H9 (cell line): ENCODE results near the gene CFAP61. TPM values are rescaled to one million over a fixed set of nuclear protein-coding genes. Genes with fewer than 3 reads are reported as not detected.

Source experiments
- DNase-seq: peaks from one replicate; pipeline ENCODE4 v3.0.0-alpha.2; 2017
- H2AFZ ChIP-seq: one replicate; pipeline ENCODE4 v1.6.1; 2013; ENCODE audit warnings: mild to moderate bottlenecking, low read length, control low read depth, moderate library complexity
- H2AK5ac ChIP-seq: 2 replicates; pipeline ENCODE4 v1.6.1; 2013; ENCODE audit warnings: low read length, control low read depth, mixed read lengths; ENCODE audit not compliant: insufficient read length
- H2BK120ac ChIP-seq: one replicate; pipeline ENCODE4 v1.6.1; 2013; ENCODE audit warnings: low read depth, mild to moderate bottlenecking, low read length, control low read depth, inconsistent platforms; ENCODE audit not compliant: poor library complexity, severe bottlenecking
- H2BK12ac ChIP-seq: 2 replicates; pipeline ENCODE4 v1.6.1; 2013; ENCODE audit warnings: low read length, control low read depth, mixed read lengths, low read depth; ENCODE audit not compliant: insufficient read length
- H2BK15ac ChIP-seq: 2 replicates; pipeline ENCODE4 v1.6.1; 2013; ENCODE audit warnings: low read depth, low read length, control low read depth
- H2BK20ac ChIP-seq: one replicate; pipeline ENCODE4 v1.6.1; 2013; ENCODE audit warnings: low read depth, mild to moderate bottlenecking, low read length, control low read depth, inconsistent platforms; ENCODE audit not compliant: poor library complexity, severe bottlenecking
- H2BK5ac ChIP-seq: 2 replicates; pipeline ENCODE4 v1.6.1; 2013; ENCODE audit warnings: low read length, control low read depth, mixed read lengths; ENCODE audit not compliant: insufficient read length
- H3K14ac ChIP-seq: 2 replicates; pipeline ENCODE4 v1.6.1; 2013; ENCODE audit warnings: low read length, control low read depth; ENCODE audit not compliant: insufficient read depth
- H3K18ac ChIP-seq: 2 replicates; pipeline ENCODE4 v1.6.1; 2013; ENCODE audit warnings: low read depth, mild to moderate bottlenecking, mixed read lengths, low read length, control low read depth; ENCODE audit not compliant: insufficient read length
- H3K23ac ChIP-seq: 2 replicates; pipeline ENCODE4 v1.6.1; 2013; ENCODE audit warnings: low read length, control low read depth, mixed read lengths, low read depth; ENCODE audit not compliant: insufficient read length
- H3K23me2 ChIP-seq: 2 replicates; pipeline ENCODE4 v1.6.1; 2013; ENCODE audit warnings: low read depth, mild to moderate bottlenecking, mixed read lengths, low read length, control low read depth; ENCODE audit not compliant: insufficient read length, poor library complexity, severe bottlenecking
- H3K27ac ChIP-seq: 2 replicates; pipeline ENCODE4 v1.5.1; 2013; ENCODE audit warnings: low read length, control low read depth, mixed read lengths, low read depth; ENCODE audit not compliant: insufficient read length
- H3K27me3 ChIP-seq: 2 replicates; pipeline ENCODE4 v1.6.1; 2013; ENCODE audit warnings: low read length, control low read depth, inconsistent platforms; ENCODE audit not compliant: insufficient read depth
- H3K4ac ChIP-seq: 2 replicates; pipeline ENCODE4 v1.6.1; 2013; ENCODE audit warnings: low read depth, mild to moderate bottlenecking, control low read depth, inconsistent platforms, low read length, moderate library complexity
- H3K4me1 ChIP-seq: 2 replicates; pipeline ENCODE4 v1.6.1; 2013; ENCODE audit warnings: low read length, control low read depth, inconsistent platforms; ENCODE audit not compliant: insufficient read depth
- H3K4me2 ChIP-seq: 2 replicates; pipeline ENCODE4 v1.6.1; 2013; ENCODE audit warnings: low read length, control low read depth, mixed read lengths; ENCODE audit not compliant: insufficient read length, insufficient read depth
- H3K56ac ChIP-seq: 2 replicates; pipeline ENCODE4 v1.6.1; 2013; ENCODE audit warnings: low read depth, mild to moderate bottlenecking, mixed read lengths, low read length, control low read depth; ENCODE audit not compliant: insufficient read length
- H3K79me1 ChIP-seq: 2 replicates; pipeline ENCODE4 v1.6.1; 2013; ENCODE audit warnings: low read depth, mild to moderate bottlenecking, moderate library complexity, low read length, control low read depth, inconsistent platforms; ENCODE audit not compliant: insufficient read depth, poor library complexity, severe bottlenecking
- H3K79me2 ChIP-seq: 2 replicates; pipeline ENCODE4 v1.6.1; 2013; ENCODE audit warnings: low read length, control low read depth, inconsistent platforms; ENCODE audit not compliant: insufficient read depth
- H3K9ac ChIP-seq: 2 replicates; pipeline ENCODE4 v1.6.1; 2013; ENCODE audit warnings: low read length, control low read depth, mixed read lengths; ENCODE audit not compliant: insufficient read length; ENCODE audit errors: extremely low read depth
- H3K9me3 ChIP-seq: one replicate; pipeline ENCODE4 v1.6.1; 2013; ENCODE audit warnings: low read depth, low read length, inconsistent platforms; ENCODE audit not compliant: control insufficient read depth
- H3T11ph ChIP-seq: one replicate; pipeline ENCODE4 v1.6.1; 2013; ENCODE audit warnings: mild to moderate bottlenecking, low read length, control low read depth, inconsistent platforms
- H4K20me1 ChIP-seq: one replicate; pipeline ENCODE4 v1.6.1; 2013; ENCODE audit not compliant: control insufficient read depth, insufficient read length, insufficient read depth
- H4K5ac ChIP-seq: 2 replicates; pipeline ENCODE4 v1.6.1; 2013; ENCODE audit warnings: low read depth, mild to moderate bottlenecking, mixed read lengths, low read length, control low read depth; ENCODE audit not compliant: insufficient read length
- H4K8ac ChIP-seq: replicated peaks from 2 replicates; pipeline ENCODE4 v1.6.1; 2013; ENCODE audit warnings: low read length, control low read depth, mixed read lengths, low read depth; ENCODE audit not compliant: insufficient read length
- H4K91ac ChIP-seq: 2 replicates; pipeline ENCODE4 v1.6.1; 2013; ENCODE audit warnings: low read depth, mild to moderate bottlenecking, moderate library complexity, mixed read lengths, low read length, control low read depth; ENCODE audit not compliant: insufficient read length
- H3K27ac Mint-ChIP-seq, 3 experiments: 2 replicates in 2 of 3; 3 replicates in 1 of 3; pipeline ENCODE4 v1.8.0; 2020 to 2021; ENCODE audit warnings: mixed read lengths in 3 of 3, mild to moderate bottlenecking in 1 of 3, moderate library complexity in 1 of 3
- H3K27me3 Mint-ChIP-seq: 2 replicates; pipeline ENCODE4 v1.8.0; 2021; ENCODE audit warnings: low read depth, mild to moderate bottlenecking, moderate library complexity, mixed read lengths
- H3K36me3 Mint-ChIP-seq, 3 experiments: 2 replicates in 2 of 3; 3 replicates in 1 of 3; pipeline ENCODE4 v1.8.0; 2020 to 2021; ENCODE audit warnings: low read depth in 3 of 3, mixed read lengths in 3 of 3; ENCODE audit not compliant: insufficient read depth in 1 of 3
- H3K4me1 Mint-ChIP-seq, 2 experiments: 2 replicates each; pipeline ENCODE4 v1.8.0; 2020; ENCODE audit warnings: mixed read lengths in 2 of 2
- H3K4me3 Mint-ChIP-seq, 2 experiments: 2 replicates in 1 of 2; 3 replicates in 1 of 2; pipeline ENCODE4 v1.8.0; 2020 to 2021; ENCODE audit warnings: mild to moderate bottlenecking in 2 of 2, mixed read lengths in 2 of 2, moderate library complexity in 1 of 2
- H3K9me3 Mint-ChIP-seq, 2 experiments: 2 replicates in 1 of 2; 3 replicates in 1 of 2; pipeline ENCODE4 v1.8.0; 2020; ENCODE audit warnings: mild to moderate bottlenecking in 2 of 2, mixed read lengths in 2 of 2, moderate library complexity in 1 of 2
- WGBS: extraction: QIAGEN DNeasy Blood & Tissue Kit; methylation state at CpG from one replicate; pipeline ENCODE4 v1.1.7; 2013; ENCODE audit warnings: missing lambda C conversion rate, low lambda C conversion rate, mixed read lengths; ENCODE audit not compliant: insufficient read length; ENCODE audit errors: extremely low coverage; 5-methylcytosine and 5-hydroxymethylcytosine counted together
- total RNA-seq: library from RNA; stranded (reverse); gene quantifications from 2 replicates; pipeline ENCODE4 v1.2.1, GENCODE V29; 2021
- TF ChIP-seq, protein P1 (sequence below): fragments of 200-600 bp; sonication (generic); conservative IDR thresholded peaks from 3 replicates; pipeline ENCODE4 v1.8.0; 2021; ENCODE audit warnings: antibody characterized with exemption, mild to moderate bottlenecking

Gene CFAP61
- total RNA-seq, 1 experiment from 2014 or later, result 0.44 TPM

DNA sequence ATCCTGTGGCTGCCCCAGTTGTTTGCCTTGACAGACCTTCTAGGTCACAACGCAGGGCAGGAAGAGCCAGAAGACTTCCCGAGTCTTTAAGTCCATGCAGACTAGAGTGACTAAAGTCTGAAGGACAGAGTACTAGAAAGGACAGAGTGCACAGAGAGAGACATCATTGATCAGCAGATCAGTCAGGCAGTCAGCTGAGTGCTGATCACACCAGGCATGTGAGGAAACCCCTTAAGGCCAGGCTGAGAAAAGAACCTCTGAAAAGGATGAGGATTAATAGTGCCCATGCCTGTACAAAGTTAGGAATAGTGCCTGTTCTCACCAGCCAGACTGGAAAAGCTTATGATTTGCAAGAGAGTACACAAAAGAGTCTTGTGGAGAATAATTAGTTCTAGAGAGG lies 91.3 kb downstream of the CFAP61 start:
- H3K27me3 Mint-ChIP-seq, result peaks cover 3% of the 10 kb centered on the region; the same call in 1 of the 2 replicates
- H3K18ac ChIP-seq, result no peak overlapping the region
- H3K56ac ChIP-seq, result no peak overlapping the region
- H4K91ac ChIP-seq, result no peak overlapping the region
- H2AFZ ChIP-seq, result no peak overlapping the region
- H3K9me3 Mint-ChIP-seq, result no peaks in the 10 kb centered on the region; a peak in 1 of 5 replicates
- no CpG with 5 or more reads among the region's 2 CpGs for WGBS
- H3K36me3 Mint-ChIP-seq, result no peaks in the 10 kb centered on the region; a peak in 1 of 7 replicates
- no peak overlapping the region; a peak in 1 of 7 replicates for H3K27ac Mint-ChIP-seq
- H3T11ph ChIP-seq, result no peak overlapping the region
- H3K4me2 ChIP-seq, result no peak overlapping the region
- H3K14ac ChIP-seq, result no peak overlapping the region; the same call in 1 of the 2 replicates
- H3K4me1 Mint-ChIP-seq, result no peaks in the 10 kb centered on the region
- H3K27me3 ChIP-seq, result no peaks in the 10 kb centered on the region
- H3K4ac ChIP-seq, result no peak overlapping the region
- H3K9ac ChIP-seq, result no peak overlapping the region
- TF ChIP-seq, protein P1, sequence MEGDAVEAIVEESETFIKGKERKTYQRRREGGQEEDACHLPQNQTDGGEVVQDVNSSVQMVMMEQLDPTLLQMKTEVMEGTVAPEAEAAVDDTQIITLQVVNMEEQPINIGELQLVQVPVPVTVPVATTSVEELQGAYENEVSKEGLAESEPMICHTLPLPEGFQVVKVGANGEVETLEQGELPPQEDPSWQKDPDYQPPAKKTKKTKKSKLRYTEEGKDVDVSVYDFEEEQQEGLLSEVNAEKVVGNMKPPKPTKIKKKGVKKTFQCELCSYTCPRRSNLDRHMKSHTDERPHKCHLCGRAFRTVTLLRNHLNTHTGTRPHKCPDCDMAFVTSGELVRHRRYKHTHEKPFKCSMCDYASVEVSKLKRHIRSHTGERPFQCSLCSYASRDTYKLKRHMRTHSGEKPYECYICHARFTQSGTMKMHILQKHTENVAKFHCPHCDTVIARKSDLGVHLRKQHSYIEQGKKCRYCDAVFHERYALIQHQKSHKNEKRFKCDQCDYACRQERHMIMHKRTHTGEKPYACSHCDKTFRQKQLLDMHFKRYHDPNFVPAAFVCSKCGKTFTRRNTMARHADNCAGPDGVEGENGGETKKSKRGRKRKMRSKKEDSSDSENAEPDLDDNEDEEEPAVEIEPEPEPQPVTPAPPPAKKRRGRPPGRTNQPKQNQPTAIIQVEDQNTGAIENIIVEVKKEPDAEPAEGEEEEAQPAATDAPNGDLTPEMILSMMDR, result no peak
- H3K23ac ChIP-seq, result no peak overlapping the region
- H3K79me2 ChIP-seq, result no peaks in the 10 kb centered on the region
- no peaks in the 10 kb centered on the region for H3K4me1 ChIP-seq
- H2BK15ac ChIP-seq, result no peak overlapping the region
- no peak overlapping the region for H2BK5ac ChIP-seq
- H2BK120ac ChIP-seq, result no peak overlapping the region
- no peak overlapping the region for H2BK12ac ChIP-seq
- H2BK20ac ChIP-seq, result no peak overlapping the region
- H3K23me2 ChIP-seq, result no peaks in the 10 kb centered on the region
- H2AK5ac ChIP-seq, result no peak overlapping the region
- no peak for DNase-seq
- H3K79me1 ChIP-seq, result no peaks in the 10 kb centered on the region
- no peaks in the 10 kb centered on the region for H3K9me3 ChIP-seq
- H3K4me3 Mint-ChIP-seq, result no peak overlapping the region
- no peak overlapping the region for H4K8ac ChIP-seq
- H3K27ac ChIP-seq, result no peak overlapping the region
- no peak overlapping the region for H4K5ac ChIP-seq
- H4K20me1 ChIP-seq, result no peaks in the 10 kb centered on the region
